ENCODE results near the gene NID2. TPM values are rescaled to one million over a fixed set of nuclear protein-coding genes. Genes with fewer than 3 reads are reported as not detected.

Gene NID2
- total RNA-seq, 1 experiment from 2014 or later = 6.6 TPM

- WGBS (ENCODE audit: extremely low coverage, insufficient read length, low lambda C conversion rate) = no CpG with 5 or more reads among the region's 2 CpGs
- no peaks in the 10 kb centered on the region for H3K79me2 ChIP-seq (ENCODE audit: insufficient read depth, low read length)
- H3K27ac ChIP-seq (ENCODE audit: insufficient read length, low read depth, low read length) = no peak overlapping the region
Observed at GRCh38 chr14:52046376-52046917, 22.4 kb downstream of the NID2 start.

More at GRCh38 chr14:52046376-52046917, 22.4 kb downstream of the NID2 start:
- H3K36me3 Mint-ChIP-seq (ENCODE audit: insufficient read depth in 1 of 3, low read depth in 3 of 3) = no peaks in the 10 kb centered on the region
- H3K27ac Mint-ChIP-seq = no peak overlapping the region
- Histone ChIP-seq H3K4me2 (ENCODE audit: insufficient read depth, insufficient read length, low read length) (no peak overlapping the region), H3K56ac (ENCODE audit: insufficient read length, low read depth, low read length) (no peak overlapping the region), H2BK20ac (ENCODE audit: low read depth, low read length, poor library complexity, severe bottlenecking) (no peak overlapping the region), H3K27me3 (ENCODE audit: insufficient read depth, low read length) (no peaks in the 10 kb centered on the region), H2BK120ac (ENCODE audit: low read depth, low read length, poor library complexity, severe bottlenecking) (no peak overlapping the region), H2AFZ (ENCODE audit: low read length) (no peak overlapping the region), H3K23ac (ENCODE audit: insufficient read length, low read depth, low read length) (no peak overlapping the region), H3K23me2 (ENCODE audit: insufficient read length, low read depth, low read length, poor library complexity, severe bottlenecking) (no peaks in the 10 kb centered on the region), H2BK15ac (ENCODE audit: low read depth, low read length) (no peak overlapping the region), H4K20me1 (ENCODE audit: control insufficient read depth, insufficient read depth, insufficient read length) (no peaks in the 10 kb centered on the region), H3K18ac (ENCODE audit: insufficient read length, low read depth, low read length) (no peak overlapping the region), H2BK5ac (ENCODE audit: insufficient read length, low read length) (no peak overlapping the region), H3K14ac (ENCODE audit: insufficient read depth, low read length) (no peak overlapping the region), H2BK12ac (ENCODE audit: insufficient read length, low read depth, low read length) (no peak overlapping the region), H3K9me3 (ENCODE audit: control insufficient read depth, low read depth, low read length) (no peaks in the 10 kb centered on the region), H4K5ac (ENCODE audit: insufficient read length, low read depth, low read length) (no peak overlapping the region), H3K9ac (ENCODE audit: extremely low read depth, insufficient read length, low read length) (no peak overlapping the region), H3T11ph (ENCODE audit: low read length) (no peak overlapping the region), H2AK5ac (ENCODE audit: insufficient read length, low read length) (no peak overlapping the region), H3K4me1 (ENCODE audit: insufficient read depth, low read length) (0 out of 2 replicates have a peak, but pooled peaks cover 3% of the 10 kb centered on the region), H4K8ac (replicated peaks; ENCODE audit: insufficient read length, low read depth, low read length) (no peak overlapping the region), H3K79me1 (ENCODE audit: insufficient read depth, low read depth, low read length, poor library complexity, severe bottlenecking) (no peaks in the 10 kb centered on the region), H4K91ac (ENCODE audit: insufficient read length, low read depth, low read length) (no peak overlapping the region), H3K4ac (ENCODE audit: low read depth, low read length) (no peak overlapping the region)
- peaks cover 15 to 19% of the 10 kb centered on the region in 2 experiments for H3K4me1 Mint-ChIP-seq
- no peaks in the 10 kb centered on the region for H3K9me3 Mint-ChIP-seq
- H3K27me3 Mint-ChIP-seq (ENCODE audit: low read depth) = peaks cover 2% of the 10 kb centered on the region; the same call in 1 of the 2 replicates
- DNase-seq = no peak
- TF ChIP-seq, protein P1, sequence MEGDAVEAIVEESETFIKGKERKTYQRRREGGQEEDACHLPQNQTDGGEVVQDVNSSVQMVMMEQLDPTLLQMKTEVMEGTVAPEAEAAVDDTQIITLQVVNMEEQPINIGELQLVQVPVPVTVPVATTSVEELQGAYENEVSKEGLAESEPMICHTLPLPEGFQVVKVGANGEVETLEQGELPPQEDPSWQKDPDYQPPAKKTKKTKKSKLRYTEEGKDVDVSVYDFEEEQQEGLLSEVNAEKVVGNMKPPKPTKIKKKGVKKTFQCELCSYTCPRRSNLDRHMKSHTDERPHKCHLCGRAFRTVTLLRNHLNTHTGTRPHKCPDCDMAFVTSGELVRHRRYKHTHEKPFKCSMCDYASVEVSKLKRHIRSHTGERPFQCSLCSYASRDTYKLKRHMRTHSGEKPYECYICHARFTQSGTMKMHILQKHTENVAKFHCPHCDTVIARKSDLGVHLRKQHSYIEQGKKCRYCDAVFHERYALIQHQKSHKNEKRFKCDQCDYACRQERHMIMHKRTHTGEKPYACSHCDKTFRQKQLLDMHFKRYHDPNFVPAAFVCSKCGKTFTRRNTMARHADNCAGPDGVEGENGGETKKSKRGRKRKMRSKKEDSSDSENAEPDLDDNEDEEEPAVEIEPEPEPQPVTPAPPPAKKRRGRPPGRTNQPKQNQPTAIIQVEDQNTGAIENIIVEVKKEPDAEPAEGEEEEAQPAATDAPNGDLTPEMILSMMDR (conservative IDR thresholded peaks at IDR 0.05) = no peak
- H3K4me3 Mint-ChIP-seq = no peak overlapping the region

All from H9 (cell line).